Measurements from ENCODE around the gene BAD.

GRCh38 chr11:64246871-64247728 is 37.4 kb downstream of the BAD start, which contains the start of gene PPP1R14B:
- TF ChIP-seq CTCF (conservative IDR thresholded peaks at IDR 0.05 in 1 of 2, IDR thresholded peaks at IDR 0.05 in 1 of 2; ENCODE audit: extremely low read depth in 1 of 2, insufficient read depth in 1 of 2, low read depth in 1 of 2, low read length in 2 of 2) (peak in 1 of 2 donors; percentile 15), EZH2 (IDR thresholded peaks at IDR 0.05; ENCODE audit: borderline replicate concordance, low read length) (no peak)

Data from mammary epithelial cell (primary cell).